ENCODE results near the gene CDC42BPA.

- no peak for TF ChIP-seq CTCF (conservative IDR thresholded peaks at IDR 0.05 in 1 of 2, IDR thresholded peaks at IDR 0.05 in 1 of 2; ENCODE audit: low read depth in 1 of 2, low read length in 2 of 2)
- TF ChIP-seq EZH2 (IDR thresholded peaks at IDR 0.05; ENCODE audit: low read length, missing control alignments) = no peak
Measured at GRCh38 chr1:227314014-227314848, 4.1 kb downstream of the CDC42BPA start.
